Hepatocyte (in vitro differentiated cells): ENCODE measurements around the gene TRIM7.

Experiments
- CTCF ChIP-seq: fragments of 200-600 bp; sonication (generic); IDR thresholded peaks from 2 replicates; pipeline ENCODE4 v1.5.1; 2016; ENCODE audit warnings: antibody characterized with exemption, mild to moderate bottlenecking; ENCODE audit not compliant: poor library complexity
- EZH2 ChIP-seq: fragments of 200-600 bp; sonication (generic); IDR thresholded peaks from 2 replicates; pipeline ENCODE4 v1.6.1; 2016; ENCODE audit warnings: antibody characterized with exemption, mild to moderate bottlenecking, borderline replicate concordance
- EZH2phosphoT487 ChIP-seq: fragments of 200-600 bp; sonication (generic); IDR thresholded peaks from one replicate; pipeline ENCODE4 v1.6.1; 2018; ENCODE audit warnings: antibody characterized with exemption, mild to moderate bottlenecking, low read depth, moderate library complexity; ENCODE audit not compliant: unreplicated experiment, severe bottlenecking

DNA sequence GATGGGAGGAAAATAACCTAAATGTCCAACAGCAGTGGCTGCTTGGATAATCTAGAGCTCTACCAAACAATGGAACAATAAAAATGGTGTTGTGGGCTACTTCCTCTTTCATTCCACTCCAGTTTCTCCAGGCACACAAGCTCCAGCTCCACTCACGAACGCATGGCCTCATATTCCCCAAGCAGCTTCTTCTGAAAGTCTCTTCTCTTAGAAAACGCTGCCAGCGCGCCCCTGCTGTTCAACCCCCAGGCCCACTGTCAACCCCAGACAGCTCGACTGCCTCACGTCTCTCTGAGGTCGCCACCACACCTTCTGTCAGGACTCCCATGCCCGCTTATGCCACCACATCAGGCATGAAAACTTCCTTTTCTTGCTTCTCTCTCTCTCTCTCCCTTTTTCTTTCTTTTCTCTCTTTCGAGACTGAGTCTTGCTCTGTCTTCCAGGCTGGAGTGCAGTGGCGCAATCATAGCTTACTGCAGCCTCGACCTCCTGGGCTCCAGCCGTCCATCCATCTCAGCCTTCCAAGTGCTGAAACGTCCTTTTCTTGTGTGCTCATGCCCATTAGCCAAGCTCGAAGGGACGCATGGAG lies 41.4 kb downstream of the TRIM7 start:
- TF ChIP-seq CTCF, result no peak
- TF ChIP-seq EZH2phosphoT487, result no peak
- TF ChIP-seq EZH2, result no peak
